NCI-H2029 (cell line): ENCODE results near the gene PIP4P1.
A peak's percentile ranks its signal among the peaks of the same experiment; 100 is the strongest.
"Not testable (repeated sequence)": the region's sequence is repeated elsewhere in the genome, so short reads cannot be mapped to it uniquely, and the experiment has no call there.

Experiments used
- DNase-seq: peaks from one replicate; lab custom pipeline; 2025; lab: John Stamatoyannopoulos, UW

PIP4P1 gene

DNA sequence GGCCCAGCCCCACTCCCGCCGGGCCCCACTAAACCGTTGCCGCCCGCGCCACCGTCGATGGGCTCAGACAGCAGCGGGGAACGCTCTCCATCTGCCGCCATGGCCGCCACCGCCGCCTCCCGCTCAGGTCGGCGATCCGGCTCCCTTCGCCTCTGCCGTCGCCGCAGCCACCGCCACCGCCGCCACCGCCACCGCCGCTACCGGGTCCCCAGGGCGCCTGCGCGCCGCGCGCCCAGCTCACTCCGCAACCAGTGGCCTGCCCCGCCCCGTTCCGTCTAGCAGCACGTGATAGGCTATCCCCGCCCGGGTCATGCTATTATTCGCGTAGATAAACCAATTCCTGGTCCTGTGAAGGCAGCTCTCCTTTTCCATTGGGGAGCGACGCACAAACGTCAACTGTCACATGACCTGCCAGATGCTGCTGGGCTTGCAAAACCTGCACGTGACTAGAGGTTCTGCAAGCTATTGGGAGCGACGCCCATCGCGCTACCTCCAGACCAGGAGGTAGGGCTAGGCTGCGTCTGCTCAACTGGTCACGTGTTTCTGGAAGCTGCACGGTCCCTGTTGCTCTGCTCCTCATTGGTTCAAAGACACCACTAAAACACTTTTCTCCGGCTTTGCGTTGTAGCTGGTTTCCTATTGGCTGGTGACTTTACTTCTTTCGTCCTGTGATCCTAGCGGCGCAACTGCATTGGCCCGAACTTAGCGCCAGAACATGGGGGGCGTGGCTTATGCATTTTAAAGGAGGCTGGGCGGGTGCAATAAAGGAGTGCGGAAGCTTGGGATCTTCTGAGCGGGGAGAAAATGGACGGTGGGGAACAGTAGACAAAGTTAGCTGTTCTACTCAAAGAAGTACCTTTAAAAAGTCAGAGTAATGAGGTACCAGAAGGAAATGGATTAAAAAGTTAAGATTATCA is at the start of gene PIP4P1:
PIP4P1 (minus strand) TSS at position 210 of the 917 bp plus-strand sequence; CDS start at position 101, 109 bp downstream.
- DNase-seq: peak; percentile 100

DNA sequence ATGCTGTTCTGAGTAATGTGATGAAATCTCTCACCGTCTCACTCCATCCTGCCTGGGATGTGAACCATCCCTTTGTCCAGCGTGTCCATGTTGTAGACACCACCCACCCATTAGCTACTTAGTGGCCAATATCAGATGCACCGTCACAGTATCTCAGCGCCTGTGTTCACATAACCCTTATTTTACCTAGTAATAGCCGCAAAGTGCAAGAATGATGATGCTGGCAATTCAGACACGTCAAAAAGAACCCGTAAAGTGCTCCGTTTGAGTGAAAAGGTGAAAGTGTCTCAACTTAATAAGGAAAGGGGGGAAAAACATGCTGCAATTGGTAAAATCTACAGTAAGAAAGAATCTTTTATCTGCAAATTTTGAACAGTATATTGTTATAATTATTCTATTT is 47.1 kb upstream of the PIP4P1 start:
- DNase-seq: no peak

GRCh38 chr14:20507537-20507936 is 46.3 kb upstream of the PIP4P1 start:
- not testable (repeated sequence) for DNase-seq

GRCh38 chr14:20506752-20507151 is 45.5 kb upstream of the PIP4P1 start:
- DNase-seq: not testable (repeated sequence)

DNA sequence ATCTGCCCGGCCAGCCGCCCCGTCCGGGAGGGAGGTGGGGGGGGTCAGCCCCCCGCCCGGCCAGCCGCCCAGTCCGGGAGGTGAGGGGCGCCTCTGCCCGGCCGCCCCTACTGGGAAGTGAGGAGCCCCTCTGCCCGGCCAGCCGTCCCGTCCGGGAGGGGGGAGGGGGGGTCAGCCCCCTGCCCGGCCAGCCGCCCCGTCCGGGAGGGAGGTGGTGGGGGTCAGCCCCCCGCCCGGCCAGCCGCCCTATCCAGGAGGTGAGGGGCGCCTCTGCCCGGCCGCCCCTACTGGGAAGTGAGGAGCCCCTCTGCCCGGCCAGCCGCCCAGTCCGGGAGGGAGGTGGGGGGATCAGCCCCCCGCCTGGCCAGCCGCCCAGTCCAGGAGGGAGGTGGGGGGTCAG is 45.0 kb upstream of the PIP4P1 start:
- not testable (repeated sequence) for DNase-seq

DNA sequence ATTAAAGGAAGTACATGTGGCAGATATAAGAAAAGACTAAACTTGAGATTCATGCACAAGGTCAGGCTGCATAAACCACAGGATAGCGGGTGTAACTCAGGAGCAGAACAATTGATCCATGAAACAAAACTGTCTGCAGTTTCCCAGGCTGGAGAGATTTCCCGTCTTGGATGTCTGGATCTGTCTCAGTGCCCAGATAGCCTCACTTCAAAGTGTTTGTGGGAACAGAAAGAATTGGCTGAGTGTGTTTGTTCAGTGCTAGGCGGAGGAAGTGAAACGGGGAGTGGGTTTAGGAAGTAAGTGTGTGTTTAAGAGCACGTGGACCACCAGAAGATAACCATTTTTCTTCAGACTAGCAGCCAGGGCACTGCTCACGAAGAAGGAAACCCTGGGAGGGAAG is 42.7 kb upstream of the PIP4P1 start:
- no peak for DNase-seq

GRCh38 chr14:20501346-20501745 is 40.1 kb upstream of the PIP4P1 start:
- no peak for DNase-seq

- DNase-seq: no peak
These were observed 38.6 kb upstream of the PIP4P1 start for GRCh38 chr14:20499881-20500280.

GRCh38 chr14:20499108-20499507 is 37.9 kb upstream of the PIP4P1 start:
- no peak for DNase-seq

- no peak for DNase-seq
These were observed 37.4 kb upstream of the PIP4P1 start for GRCh38 chr14:20498622-20499021.

- no peak for DNase-seq
These were observed 33.9 kb upstream of the PIP4P1 start for GRCh38 chr14:20494935-20495766.

GRCh38 chr14:20493634-20494033 is 32.4 kb upstream of the PIP4P1 start:
- no peak for DNase-seq

DNA sequence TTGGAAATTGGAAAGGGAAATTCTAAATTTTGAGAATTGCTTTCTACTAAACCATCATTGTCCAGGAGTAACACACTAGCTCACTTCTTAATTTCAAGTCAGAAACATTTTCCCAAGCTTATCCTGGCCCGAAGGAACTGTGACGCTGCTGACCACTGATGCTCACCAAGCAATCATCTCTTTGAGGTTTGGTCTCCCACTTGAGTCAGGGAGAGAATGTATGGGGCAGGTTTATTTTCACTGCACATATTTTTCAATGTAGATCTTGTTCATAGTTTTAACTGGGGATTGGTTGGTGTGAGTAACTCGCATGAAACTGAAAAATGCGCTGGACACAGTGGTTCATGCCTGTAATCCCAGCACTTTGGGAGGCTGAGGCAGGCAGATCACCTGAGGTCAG is 31.3 kb upstream of the PIP4P1 start:
- no peak for DNase-seq

DNA sequence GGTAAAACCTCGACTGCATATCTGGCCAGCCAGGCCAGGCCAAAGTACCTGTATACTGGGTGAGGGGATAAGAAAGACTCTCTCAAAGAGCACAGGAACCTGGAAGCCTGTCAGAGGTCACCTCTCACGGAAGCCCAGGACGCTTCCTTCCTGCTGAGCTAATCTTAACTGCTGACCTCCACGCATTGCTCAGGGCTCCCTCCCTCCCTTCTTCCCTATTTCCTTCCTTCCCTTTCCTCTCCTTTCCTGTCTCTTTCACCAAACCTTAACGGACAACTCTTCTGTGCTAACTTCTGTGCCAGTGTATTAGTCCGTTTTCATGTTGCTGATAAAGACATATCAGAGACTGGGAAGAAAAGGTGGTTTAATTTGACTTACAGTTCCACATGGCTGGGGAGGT is 29.3 kb upstream of the PIP4P1 start:
- no peak for DNase-seq

- no peak for DNase-seq
These were observed 28.1 kb upstream of the PIP4P1 start for GRCh38 chr14:20489093-20489994.

DNA sequence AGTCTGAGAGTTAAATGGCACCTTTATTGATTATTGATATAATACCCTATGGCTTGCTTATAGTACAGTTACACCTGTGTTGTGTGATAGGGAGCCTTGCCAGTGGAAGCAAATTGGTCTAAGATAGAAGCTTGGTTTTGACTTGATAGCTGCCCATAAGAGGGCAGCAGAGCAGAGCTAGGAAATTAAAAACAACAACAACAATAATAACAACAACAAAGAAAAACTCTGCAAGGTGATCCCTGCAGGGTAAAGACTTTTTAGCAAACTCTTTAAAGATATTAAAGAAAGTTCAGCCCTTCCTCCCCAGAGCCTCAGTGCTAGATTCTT is 26.1 kb upstream of the PIP4P1 start:
- DNase-seq: no peak

DNA sequence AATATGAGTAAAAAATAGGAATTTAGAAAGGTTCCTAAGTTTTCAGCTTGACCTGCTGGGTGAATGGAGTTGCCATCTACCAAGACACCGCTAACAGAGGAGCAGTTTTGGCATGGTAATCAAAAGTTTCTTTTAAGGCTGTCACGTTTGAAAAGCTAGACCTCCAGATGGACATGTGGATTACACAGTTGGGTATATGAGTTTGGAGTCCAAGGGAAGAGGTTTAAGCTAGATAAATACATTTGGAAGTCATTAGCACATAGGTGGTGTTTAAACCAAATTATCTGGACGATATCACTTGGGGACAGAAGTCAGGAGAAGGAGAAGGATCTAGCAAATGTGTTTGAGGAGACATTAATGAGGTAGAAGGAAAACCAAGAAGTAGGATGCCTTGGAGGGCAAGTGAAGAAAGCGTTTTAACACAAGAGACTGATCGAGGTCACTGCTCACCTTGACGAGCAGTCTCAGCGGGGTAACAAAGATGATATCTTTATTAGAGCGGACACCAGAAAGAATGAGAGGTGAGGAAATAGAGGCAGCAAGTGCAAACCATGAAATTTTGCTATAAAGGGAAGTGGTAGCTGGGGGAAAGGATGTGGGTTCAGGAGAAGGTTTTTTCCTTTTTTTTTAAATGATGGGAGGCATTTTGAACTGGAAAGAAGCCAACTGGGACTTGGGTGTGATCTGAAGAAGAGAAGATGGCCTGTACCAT is 25.6 kb upstream of the PIP4P1 start:
- DNase-seq: no peak

- DNase-seq: no peak
These were observed 24.7 kb upstream of the PIP4P1 start for GRCh38 chr14:20485900-20486299.

- no peak for DNase-seq
These were observed 21.1 kb upstream of the PIP4P1 start for GRCh38 chr14:20482382-20482781.

DNA sequence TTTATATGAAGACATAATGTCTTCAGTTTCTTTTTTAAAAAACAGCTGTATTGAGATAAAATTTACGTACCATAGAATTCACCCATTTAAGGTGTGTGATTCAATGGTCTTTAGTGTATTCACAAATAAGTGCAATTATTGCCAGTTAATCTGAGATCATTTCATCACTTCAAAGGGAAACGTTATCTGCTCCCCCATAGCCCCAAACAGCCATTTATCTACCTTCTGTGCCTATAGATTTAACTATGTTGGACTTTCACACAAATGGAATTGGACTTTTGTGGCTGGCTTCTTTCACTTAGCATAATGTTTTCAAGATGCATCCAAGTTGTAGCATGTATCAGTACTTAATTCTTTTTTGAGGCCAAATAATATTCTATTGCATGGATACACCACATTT is 17.7 kb upstream of the PIP4P1 start:
- DNase-seq: no peak

- peak; percentile 62 for DNase-seq
These were observed 16.1 kb upstream of the PIP4P1 start for GRCh38 chr14:20477211-20477876.
